ENCODE data around the gene EPS8.

EPS8 gene

DNA sequence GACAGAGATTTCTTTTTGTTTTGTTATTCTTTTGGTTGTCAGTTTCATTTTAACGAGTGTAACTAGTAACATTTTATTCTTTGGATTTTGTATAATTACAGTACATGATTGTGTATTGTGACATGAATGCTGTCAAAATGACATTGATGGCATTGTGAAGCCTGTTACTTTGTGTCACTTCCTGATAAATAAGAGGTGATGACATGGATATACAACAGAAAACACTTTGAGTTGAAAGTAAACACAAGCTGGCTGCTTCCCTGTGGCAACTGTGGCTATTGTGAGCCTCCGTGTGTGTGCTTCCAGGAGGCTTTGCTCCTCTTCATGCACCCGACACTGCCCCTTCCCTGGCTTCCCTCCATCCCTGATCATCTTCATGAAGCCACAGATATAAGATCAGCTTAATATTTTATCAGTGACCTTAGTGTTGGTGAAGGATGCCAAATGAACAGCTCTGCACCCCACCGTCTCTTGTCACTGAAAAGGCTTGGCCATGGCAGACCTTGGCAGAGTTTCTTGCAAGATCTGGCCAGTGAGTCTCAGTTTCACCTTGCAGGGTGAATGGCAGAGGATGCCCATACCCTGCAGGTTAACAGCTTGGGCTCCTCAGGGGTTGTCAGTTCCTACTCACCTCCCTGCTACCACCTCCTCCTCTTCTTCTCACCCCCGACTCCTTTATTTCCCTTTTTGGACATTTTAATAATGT lies 191.9 kb downstream of the EPS8 start:
- no peak for DNase-seq

- DNase-seq = no peak
Observed at GRCh38 chr12:15596174-15596573, 193.0 kb downstream of the EPS8 start.

DNA sequence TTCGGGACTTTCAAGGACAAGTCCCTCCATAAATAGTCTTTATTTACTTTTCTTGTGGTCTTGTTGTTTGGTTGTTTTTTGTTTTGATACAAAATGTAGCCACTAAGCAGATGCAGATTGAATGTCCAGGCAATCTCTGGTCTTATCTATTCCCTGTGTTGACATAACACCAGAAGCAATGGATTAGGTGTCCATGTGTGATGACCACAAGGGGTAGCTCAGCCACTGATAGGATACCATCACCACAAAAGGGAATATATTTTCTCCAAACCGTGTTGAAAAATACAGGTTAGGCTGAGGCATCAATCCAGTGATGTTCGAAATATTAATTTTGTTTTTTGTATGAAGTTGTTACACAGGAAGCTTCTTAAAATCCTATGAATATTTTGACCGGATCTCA lies 196.3 kb downstream of the EPS8 start:
- DNase-seq = no peak

DNA sequence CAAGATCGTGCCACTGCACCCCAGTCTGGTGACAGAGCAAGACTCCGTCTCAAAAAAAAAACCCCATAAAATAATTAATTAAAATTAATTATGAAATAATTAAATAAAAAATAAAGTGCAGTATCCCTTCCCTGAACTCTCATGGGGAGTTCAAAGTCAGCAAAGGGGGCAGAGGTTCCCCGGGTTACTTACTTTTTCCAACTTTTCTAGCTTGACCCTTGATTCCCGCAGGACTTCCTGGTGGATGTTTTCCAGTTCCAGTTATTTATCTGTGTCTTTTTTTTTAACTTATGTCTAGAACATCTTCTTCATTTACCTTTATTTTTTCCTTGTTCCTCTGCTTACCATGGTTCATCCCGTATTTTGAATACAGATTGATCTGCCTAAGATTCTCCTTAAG lies 197.4 kb downstream of the EPS8 start:
- no peak for DNase-seq

DNA sequence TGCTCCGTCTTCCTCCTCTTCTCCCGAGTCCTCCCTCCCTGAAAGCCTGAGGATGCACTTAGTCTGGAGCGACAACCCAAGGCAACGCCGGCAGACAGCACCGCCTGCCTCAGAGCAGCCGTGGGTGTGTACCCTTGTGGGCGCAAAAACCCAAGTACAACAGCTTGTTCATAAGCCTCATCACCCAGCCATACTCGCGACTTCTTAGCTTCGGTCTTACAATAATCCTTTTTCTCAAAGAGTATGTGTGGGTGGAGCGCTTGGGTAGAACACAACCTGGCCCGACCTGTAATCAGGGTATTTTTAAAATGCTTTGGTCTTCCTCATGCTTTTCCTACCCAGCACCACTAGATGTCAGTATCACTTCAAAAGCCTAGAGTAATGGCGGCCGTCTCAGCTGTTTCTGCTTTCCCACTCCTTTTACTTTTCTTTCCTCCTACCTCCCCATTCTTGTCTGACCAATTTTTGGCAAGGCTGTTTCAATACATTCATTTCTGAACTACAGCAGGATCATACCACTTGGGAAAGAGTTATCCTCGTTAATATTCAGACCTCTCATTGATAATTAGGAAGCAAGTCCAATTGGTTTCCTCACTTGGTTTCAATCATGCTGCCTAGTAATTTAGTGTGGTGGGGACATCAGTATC lies 198.9 kb downstream of the EPS8 start:
- DNase-seq = peak in 1 of 2 donors; percentile 75

GRCh38 chr12:15589328-15590032 lies 199.7 kb downstream of the EPS8 start:
- DNase-seq = no peak

GRCh38 chr12:15584366-15585041 lies 204.7 kb downstream of the EPS8 start:
- peak in 1 of 2 donors; percentile 37 for DNase-seq

DNA sequence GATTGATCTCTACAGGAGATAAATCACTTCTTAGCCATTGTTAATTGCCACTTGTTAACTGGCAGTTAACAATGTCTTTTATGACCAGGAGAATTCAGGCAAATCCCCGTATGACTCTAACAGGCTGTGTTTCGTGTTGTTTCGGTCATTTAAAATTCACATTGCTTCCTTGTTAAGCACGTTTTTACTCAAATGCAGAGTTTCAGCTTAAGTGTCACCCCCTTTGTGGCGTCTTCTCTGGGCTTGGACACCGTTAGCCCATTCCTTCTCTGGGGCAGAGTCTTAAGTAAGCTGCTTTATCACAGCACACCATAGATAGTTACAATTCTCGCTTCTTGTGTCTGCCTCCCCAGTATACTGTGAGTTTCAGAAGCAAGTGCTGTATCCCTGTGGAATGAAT lies 205.4 kb downstream of the EPS8 start:
- no peak for DNase-seq

DNA sequence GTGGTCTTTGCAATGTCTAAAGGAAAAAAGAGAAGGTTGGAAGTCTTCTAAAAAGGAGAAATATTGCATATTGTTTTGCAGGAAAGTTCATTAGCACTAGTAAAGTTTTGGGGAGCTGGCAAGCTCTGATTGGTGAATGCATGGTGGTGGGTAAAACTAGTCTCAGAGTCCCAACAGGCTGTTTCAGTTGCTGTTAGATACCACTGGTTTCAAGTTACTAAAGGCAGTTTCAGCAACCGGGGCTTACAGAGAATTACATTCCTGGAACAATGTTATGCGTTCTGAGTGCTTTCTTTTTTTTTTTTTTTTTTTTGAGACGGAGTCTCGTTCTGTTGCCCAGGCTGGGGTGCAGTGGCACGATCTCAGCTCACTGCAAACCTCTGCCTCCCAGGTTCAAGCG lies 208.2 kb downstream of the EPS8 start:
- no peak for DNase-seq

- no peak for DNase-seq
Observed at GRCh38 chr12:15580431-15580830, 208.8 kb downstream of the EPS8 start.

- peak in 1 of 2 donors; percentile 60 for DNase-seq
Observed at GRCh38 chr12:15575671-15576541, 213.3 kb downstream of the EPS8 start.

DNA sequence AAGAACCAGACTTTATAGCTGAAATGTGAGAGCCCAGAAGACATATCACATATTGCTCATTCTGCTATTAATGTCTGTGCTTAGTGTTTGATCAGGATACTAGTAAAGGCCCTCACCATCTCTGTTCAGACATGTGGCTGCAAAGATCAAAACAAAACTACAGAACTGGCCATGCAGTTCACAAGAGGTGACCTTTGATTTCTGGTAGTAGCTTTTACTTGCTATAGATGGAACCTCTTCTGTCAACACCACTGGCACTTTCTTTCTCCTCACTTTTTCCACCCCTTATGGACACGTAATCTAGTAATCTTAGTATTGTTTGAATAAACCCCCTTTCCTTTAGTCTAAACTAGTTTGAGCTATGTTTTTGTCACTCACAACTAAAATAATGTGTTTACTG lies 214.8 kb downstream of the EPS8 start:
- no peak for DNase-seq
